Nephron progenitor cell (in vitro differentiated cells): ENCODE data around the gene AMFR.

ENCODE experiments used
- DNase-seq: peaks from one replicate; pipeline ENCODE4 v3.0.0; 2021
- H3K27ac Mint-ChIP-seq: 2 replicates; pipeline ENCODE4 v1.8.0; 2021; ENCODE audit warnings: mild to moderate bottlenecking, moderate library complexity, mixed read lengths
- H3K27me3 Mint-ChIP-seq: 2 replicates; pipeline ENCODE4 v1.8.0; 2021; ENCODE audit warnings: mild to moderate bottlenecking, low read depth, mixed read lengths; ENCODE audit not compliant: poor library complexity
- H3K36me3 Mint-ChIP-seq: 2 replicates; pipeline ENCODE4 v1.8.0; 2021; ENCODE audit warnings: low read depth, mixed read lengths
- H3K4me1 Mint-ChIP-seq: 2 replicates; pipeline ENCODE4 v1.8.0; 2021; ENCODE audit warnings: mixed read lengths
- H3K4me3 Mint-ChIP-seq: 2 replicates; pipeline ENCODE4 v1.8.0; 2021; ENCODE audit warnings: mild to moderate bottlenecking, moderate library complexity, mixed read lengths
- H3K9me3 Mint-ChIP-seq: 2 replicates; pipeline ENCODE4 v1.8.0; 2021; ENCODE audit warnings: mild to moderate bottlenecking, moderate library complexity, mixed read lengths
- TF ChIP-seq, protein P1 (sequence below): fragments of 200-600 bp; sonication (generic); IDR thresholded peaks from 2 replicates; pipeline ENCODE4 v1.5.0; 2021; ENCODE audit warnings: antibody characterized with exemption

Gene AMFR

DNA sequence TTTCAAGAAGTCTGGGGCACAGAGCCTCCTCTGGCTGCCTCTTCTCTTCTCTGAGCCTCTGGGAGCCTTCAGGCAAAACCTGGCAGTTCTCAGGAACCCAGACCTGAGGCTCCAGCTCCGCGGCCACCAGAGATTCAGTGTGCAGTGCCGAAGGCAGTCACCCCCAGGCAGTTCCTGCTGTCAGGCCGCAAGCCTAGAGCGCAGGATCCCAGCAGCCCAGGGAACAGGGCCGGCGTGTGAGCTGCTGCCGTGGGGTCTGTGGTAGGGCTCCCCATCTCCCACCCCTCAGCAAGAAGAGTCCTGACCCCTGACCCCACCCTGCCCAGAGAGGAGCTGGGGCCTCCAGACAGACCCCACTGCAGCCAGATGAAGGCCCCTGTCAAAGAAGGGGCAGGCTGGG, 78.2 kb downstream of the AMFR start:
- no peaks in the 10 kb centered on the region for H3K9me3 Mint-ChIP-seq
- H3K4me1 Mint-ChIP-seq = peaks cover 70% of the 10 kb centered on the region
- DNase-seq = no peak
- H3K4me3 Mint-ChIP-seq = no peak overlapping the region
- H3K27me3 Mint-ChIP-seq = peaks cover 8% of the 10 kb centered on the region
- TF ChIP-seq, protein P1, sequence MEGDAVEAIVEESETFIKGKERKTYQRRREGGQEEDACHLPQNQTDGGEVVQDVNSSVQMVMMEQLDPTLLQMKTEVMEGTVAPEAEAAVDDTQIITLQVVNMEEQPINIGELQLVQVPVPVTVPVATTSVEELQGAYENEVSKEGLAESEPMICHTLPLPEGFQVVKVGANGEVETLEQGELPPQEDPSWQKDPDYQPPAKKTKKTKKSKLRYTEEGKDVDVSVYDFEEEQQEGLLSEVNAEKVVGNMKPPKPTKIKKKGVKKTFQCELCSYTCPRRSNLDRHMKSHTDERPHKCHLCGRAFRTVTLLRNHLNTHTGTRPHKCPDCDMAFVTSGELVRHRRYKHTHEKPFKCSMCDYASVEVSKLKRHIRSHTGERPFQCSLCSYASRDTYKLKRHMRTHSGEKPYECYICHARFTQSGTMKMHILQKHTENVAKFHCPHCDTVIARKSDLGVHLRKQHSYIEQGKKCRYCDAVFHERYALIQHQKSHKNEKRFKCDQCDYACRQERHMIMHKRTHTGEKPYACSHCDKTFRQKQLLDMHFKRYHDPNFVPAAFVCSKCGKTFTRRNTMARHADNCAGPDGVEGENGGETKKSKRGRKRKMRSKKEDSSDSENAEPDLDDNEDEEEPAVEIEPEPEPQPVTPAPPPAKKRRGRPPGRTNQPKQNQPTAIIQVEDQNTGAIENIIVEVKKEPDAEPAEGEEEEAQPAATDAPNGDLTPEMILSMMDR = no peak
- H3K36me3 Mint-ChIP-seq = no peaks in the 10 kb centered on the region
- no peak overlapping the region for H3K27ac Mint-ChIP-seq

DNA sequence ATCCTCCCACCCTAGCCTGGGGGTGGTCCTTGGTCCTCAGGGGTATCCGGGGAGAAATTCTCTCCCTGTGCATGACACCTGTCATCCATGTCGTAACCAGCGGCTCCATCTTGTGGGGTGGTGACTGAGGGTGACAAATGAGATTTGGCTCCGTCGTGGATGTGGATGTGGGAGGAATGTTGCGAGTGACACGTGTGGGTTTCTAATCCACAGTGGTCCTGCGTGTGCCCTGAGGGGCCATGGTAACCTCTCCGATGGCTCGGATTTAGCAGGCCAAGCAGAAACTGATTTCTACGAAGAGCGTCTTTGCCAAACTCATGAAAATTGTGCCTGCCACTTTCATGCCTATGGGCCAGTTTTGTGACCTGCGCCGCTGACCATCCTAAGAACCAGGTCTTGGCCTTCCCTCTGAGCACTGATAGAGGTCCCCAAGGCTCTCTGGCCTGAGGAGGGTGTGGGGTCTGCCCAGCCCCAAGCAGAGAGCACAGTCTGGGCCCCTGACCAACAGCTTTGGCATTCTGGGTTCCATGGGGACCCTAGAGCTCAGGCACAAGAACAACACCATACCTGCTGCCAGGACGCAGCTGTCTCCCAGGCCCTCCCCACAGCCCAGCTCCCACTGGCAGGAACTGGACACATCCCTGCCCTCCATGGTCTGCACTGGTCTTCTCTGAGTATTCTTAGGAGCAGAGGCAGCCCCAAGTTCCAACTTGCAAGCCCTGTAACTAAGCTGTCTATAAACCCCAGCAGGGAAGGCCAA, 79.0 kb downstream of the AMFR start:
- Mint-ChIP-seq H3K4me1 (peaks cover 74% of the 10 kb centered on the region), H3K36me3 (no peaks in the 10 kb centered on the region), H3K4me3 (no peak overlapping the region), H3K27me3 (peaks cover 8% of the 10 kb centered on the region), H3K9me3 (no peaks in the 10 kb centered on the region), H3K27ac (peak overlapping the region; percentile 22)
- DNase-seq = no peak
- TF ChIP-seq, protein P1 = no peak

DNA sequence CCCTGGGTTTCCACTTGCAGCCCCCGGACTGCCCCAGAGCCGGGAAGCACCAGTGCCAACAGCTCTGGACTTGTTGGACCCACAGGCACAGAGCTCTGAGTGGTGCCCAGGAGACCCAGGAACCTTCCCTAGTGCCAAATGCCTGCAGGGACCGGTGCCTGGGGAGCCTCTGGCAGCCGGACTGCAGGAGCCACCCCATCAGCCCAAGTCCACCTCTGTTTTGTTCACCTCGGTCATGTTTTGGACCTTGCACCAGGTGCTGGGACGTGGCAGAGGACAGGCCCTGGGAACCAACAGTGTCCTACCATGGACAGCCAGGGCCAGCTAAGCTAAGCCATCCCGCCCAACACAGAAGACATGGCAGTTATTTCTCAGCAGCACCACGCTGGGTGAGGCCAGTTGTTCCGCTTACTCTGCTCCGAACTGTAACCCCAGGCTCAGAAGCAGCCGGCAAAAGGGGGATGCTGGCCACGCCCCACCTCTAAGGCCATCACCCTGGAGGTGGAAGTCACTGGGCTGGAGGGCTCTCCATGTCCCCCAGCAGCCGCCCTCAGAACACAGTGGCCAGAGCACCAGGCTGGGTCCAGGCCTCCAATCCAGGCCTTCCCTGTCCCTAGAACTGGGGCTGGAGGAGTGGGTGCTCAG, 79.8 kb downstream of the AMFR start:
- no peak for DNase-seq
- peaks cover 8% of the 10 kb centered on the region for H3K27me3 Mint-ChIP-seq
- no peak overlapping the region for H3K27ac Mint-ChIP-seq
- no peak overlapping the region for H3K4me3 Mint-ChIP-seq
- no peaks in the 10 kb centered on the region for H3K36me3 Mint-ChIP-seq
- H3K4me1 Mint-ChIP-seq = peaks cover 70% of the 10 kb centered on the region
- TF ChIP-seq, protein P1 = no peak
- H3K9me3 Mint-ChIP-seq = no peaks in the 10 kb centered on the region

DNA sequence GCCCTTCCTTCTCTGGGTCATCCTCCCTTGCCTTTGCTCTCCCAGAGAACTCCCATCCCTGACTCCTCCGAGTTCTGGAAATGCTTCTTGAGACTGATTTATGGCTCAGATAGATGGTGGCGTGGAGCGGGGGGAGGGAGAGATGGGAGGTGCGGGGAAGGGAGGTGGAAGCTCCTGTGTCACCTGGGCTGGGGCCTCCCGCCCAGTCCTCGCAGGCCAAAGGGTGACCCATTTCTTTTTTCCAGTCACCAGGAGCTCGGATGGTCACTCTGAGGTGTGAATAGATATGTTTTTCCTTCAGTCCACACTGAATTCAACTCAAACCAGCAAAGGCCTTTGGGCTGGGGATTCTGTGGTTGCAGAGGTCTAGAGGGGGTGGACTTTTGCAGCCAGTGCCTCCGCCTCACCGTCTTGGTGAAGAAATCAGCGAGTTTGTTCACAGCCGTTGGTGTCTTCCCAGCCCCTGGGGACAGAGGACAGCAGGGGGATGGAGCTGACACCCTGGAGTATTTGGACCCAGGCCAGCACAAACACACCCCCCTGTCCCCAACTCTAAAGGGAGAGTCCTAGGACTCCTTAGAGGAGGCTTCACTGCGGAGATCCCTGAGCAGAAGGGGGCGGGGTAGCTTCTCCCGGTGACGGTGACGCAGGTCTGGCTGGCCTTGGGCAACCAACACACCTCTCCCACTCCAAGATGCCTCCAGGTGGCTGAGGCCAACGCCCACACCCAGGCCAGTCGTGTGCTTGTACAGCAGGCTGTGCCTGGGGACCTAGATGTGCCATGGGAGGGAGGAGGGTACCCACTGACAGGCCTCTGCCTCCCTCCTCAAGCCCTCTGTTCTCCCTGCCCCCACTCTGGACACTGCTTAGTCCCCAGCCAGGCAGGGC, 80.6 kb downstream of the AMFR start:
- Mint-ChIP-seq H3K36me3 (no peaks in the 10 kb centered on the region), H3K27ac (no peak overlapping the region), H3K27me3 (peaks cover 7% of the 10 kb centered on the region), H3K4me3 (peak overlapping the region; percentile 19), H3K9me3 (no peaks in the 10 kb centered on the region), H3K4me1 (peaks cover 66% of the 10 kb centered on the region)
- TF ChIP-seq, protein P1 = no peak
- DNase-seq = no peak

DNA sequence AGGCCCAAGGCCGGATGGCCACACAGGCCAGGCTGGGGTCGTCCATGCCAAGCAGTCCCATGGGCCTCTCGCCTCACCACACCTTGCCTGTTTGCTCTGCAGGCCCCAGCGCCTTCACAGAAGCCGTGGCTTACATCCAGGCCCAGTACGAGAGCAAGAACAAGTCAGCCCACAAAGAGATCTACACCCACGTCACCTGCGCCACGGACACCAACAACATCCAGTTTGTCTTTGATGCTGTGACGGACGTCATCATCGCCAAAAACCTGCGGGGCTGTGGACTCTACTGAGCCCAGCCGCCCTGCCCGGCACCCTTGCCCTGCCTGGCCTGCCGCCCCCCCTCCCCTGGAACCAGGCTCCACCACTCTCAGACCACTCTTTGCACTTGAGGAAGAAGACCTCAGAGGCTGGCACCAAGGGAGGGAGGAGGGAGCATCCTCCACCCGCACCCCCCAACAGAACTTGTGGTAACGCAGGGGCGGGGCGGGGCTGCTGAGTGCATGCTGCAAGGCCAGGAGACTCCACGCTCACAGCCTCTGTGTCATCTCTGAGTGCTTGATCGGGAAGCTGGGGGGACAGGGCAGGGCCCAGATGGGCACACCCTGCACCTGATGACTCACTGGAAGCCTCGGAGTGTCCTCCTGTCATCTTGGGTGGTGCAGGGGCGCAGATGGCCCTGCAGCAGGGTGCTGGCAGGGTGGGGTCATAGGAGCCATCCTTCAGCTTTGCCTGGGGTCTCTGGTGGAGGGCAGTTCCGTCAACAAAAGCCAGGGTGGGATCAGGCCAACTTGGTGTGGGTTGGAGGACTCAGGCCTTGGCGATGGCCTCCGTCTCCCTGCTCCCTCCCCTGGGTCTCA, 81.5 kb downstream of the AMFR start:
- Mint-ChIP-seq H3K27me3 (peaks cover 3% of the 10 kb centered on the region), H3K36me3 (no peaks in the 10 kb centered on the region), H3K9me3 (no peaks in the 10 kb centered on the region), H3K27ac (no peak overlapping the region), H3K4me3 (peak overlapping the region; percentile 19), H3K4me1 (peaks cover 58% of the 10 kb centered on the region)
- TF ChIP-seq, protein P1 = no peak
- DNase-seq = no peak
